ENCODE data around the gene TOX4. TPM values are rescaled to one million over a fixed set of nuclear protein-coding genes. Genes with fewer than 3 reads are reported as not detected.

Gene TOX4
- polyA plus RNA-seq, 1 experiment = 94.6 TPM

DNA sequence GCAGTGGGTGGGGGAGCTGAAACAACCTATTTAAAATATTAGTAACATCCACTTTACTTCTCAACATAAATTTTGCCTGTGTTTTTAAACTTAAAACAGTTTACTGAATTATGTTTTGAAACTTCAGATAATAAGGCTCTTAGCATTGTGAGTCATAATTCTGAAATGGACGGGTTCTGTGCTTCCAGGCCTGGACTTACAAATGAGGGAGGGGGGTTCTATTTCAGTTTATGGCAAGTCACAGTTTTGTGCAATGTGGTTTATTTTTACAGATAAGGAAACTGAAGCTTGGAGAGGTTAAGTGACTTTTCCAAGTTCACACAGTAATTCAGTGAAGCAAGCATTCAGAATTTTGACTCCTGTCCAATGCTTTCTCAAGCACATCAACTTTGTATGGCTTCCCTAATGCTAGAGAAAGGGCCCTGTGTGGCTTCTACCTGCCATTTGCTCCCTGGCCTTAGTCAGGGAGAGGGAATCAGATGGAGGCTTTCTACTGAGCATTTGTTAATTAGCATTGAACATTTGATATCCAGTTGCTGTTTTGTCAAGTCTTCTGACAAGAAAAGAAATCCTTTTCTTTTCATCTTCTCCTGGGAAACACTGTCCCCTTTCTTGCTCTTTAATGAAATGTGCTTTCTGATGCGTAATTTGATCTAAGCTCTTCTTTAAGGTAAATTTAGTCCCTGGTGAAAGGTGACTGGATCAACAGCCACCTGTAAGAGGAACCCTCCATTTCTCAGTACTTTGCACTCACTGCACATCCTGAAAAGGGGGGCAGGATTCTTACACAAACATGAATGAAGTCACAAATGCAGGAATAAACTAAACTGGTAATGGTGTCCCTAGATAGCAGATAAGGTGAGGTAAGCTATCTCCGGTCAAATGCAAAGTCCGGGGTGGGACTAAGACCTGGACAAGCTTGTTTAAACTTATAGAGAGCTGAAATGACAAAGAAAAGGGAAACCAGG is 51.7 kb downstream of the TOX4 start:
- ChIA-PET CTCF (interaction anchor here (1.2 to 5.4 kb wide), 3 partner anchors 28 to 51 kb away, joined by 3 to 24 read pairs (median 4); partner anchors contain the start of gene TOX4), POLR2A (interaction anchor here (0.8 kb wide), 1 partner anchor 61 kb away, joined by 3 read pairs; no protein-coding TSS in a partner anchor)
- DNase-seq (ENCODE audit: low read depth, low spot score) = no peak

DNA sequence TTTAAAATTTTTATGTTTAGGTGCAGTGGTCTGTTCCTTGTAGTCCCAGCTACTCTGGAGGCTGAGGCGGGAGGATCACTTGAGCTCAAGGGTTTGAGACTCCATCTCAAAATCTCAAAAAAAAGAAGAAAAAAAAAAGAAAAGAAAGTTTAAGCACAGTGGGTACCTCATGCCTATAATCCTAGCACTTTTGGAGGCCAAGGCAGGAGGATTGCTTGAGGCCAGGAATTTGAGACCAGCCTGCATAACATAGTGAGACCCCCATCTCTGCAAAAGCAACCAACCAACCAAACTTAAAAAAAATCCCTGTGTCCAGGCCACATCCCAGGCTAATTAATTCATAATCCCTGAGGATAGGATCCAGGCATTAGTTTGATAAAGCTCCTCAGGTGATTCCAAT is 52.5 kb downstream of the TOX4 start:
- TF ChIP-seq, protein P1, sequence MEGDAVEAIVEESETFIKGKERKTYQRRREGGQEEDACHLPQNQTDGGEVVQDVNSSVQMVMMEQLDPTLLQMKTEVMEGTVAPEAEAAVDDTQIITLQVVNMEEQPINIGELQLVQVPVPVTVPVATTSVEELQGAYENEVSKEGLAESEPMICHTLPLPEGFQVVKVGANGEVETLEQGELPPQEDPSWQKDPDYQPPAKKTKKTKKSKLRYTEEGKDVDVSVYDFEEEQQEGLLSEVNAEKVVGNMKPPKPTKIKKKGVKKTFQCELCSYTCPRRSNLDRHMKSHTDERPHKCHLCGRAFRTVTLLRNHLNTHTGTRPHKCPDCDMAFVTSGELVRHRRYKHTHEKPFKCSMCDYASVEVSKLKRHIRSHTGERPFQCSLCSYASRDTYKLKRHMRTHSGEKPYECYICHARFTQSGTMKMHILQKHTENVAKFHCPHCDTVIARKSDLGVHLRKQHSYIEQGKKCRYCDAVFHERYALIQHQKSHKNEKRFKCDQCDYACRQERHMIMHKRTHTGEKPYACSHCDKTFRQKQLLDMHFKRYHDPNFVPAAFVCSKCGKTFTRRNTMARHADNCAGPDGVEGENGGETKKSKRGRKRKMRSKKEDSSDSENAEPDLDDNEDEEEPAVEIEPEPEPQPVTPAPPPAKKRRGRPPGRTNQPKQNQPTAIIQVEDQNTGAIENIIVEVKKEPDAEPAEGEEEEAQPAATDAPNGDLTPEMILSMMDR (IDR thresholded peaks at IDR 0.05; ENCODE audit: low read depth, low read length) = no peak
- Histone ChIP-seq H3K27ac (ENCODE audit: low read depth, low read length) (no peak overlapping the region), H3K4me3 (ENCODE audit: low read depth, low read length) (no peak overlapping the region), H3K27me3 (ENCODE audit: control insufficient read depth, insufficient read depth, low read length) (peaks cover 23% of the 10 kb centered on the region), H3K9me3 (ENCODE audit: control insufficient read depth, insufficient read depth, low read length) (peaks cover 2% of the 10 kb centered on the region; the same call in 1 of the 2 replicates)
- CTCF ChIA-PET = interaction anchor here (0.6 to 5.4 kb wide), 5 partner anchors 27 to 205 kb away, joined by 3 to 24 read pairs (median 4); partner anchors contain the start of gene TOX4
- POLR2A ChIA-PET = no interaction called here
- no peak for DNase-seq (ENCODE audit: low read depth, low spot score)

More for the DNA sequence above, 51.7 kb downstream of the TOX4 start:
- Histone ChIP-seq H3K27ac (ENCODE audit: low read depth, low read length) (no peak overlapping the region), H3K4me3 (ENCODE audit: low read depth, low read length) (no peak overlapping the region), H3K9me3 (ENCODE audit: control insufficient read depth, insufficient read depth, low read length) (peaks cover 2% of the 10 kb centered on the region; the same call in 1 of the 2 replicates), H3K27me3 (ENCODE audit: control insufficient read depth, insufficient read depth, low read length) (peaks cover 15% of the 10 kb centered on the region)
- TF ChIP-seq, protein P1 (IDR thresholded peaks at IDR 0.05; ENCODE audit: low read depth, low read length) = no peak

DNA sequence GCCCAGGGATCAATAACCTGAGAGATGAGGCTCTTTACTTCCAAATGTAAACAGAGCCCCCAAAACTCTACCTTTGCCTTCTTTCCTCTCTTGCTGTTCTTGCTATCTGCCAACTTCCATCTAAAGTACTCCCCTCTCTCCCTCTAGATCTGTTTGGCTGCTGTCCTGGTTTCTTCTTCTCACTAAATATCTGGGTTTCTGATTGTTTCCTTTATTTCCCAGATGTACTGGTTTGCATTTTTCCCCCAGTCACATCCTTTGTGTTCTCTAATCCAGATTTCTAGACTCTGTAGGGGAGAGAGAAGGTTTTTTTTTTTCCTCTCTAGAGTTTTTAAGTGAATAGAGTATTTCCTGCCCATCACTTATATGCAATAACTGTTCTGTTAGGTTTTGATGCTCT is 56.3 kb downstream of the TOX4 start:
- Histone ChIP-seq H3K27me3 (ENCODE audit: control insufficient read depth, insufficient read depth, low read length) (peaks cover 52% of the 10 kb centered on the region), H3K9me3 (ENCODE audit: control insufficient read depth, insufficient read depth, low read length) (no peaks in the 10 kb centered on the region), H3K4me3 (ENCODE audit: low read depth, low read length) (no peak overlapping the region), H3K27ac (ENCODE audit: low read depth, low read length) (no peak overlapping the region)
- no peak for DNase-seq (ENCODE audit: low read depth, low spot score)
- POLR2A ChIA-PET = no interaction called here
- TF ChIP-seq, protein P1 (IDR thresholded peaks at IDR 0.05; ENCODE audit: low read depth, low read length) = no peak
- CTCF ChIA-PET = interaction anchor here (0.9 to 1.0 kb wide), 2 partner anchors 26 to 34 kb away, joined by 4 read pairs; no protein-coding TSS in a partner anchor

DNA sequence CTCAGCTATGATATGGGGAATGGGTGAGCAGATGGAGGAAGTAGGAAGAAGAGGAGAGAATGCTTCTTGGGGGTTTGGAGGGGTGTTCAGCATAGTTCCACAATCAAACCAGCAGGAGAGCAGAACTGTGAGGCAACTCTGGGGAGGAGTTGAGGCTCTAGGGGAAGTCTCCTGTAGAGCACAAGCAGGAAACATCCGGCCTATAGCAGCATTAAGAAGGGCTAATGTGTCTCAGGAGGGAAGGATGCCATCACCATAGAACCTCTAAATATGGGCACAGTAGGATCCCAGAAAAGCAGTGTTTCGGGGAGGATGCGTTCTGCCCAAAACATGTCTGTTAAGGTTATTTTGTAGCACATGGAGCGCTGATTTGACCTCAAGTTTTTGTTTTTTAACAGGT is 57.6 kb downstream of the TOX4 start:
- no peak for DNase-seq (ENCODE audit: low read depth, low spot score)
- H3K9me3 ChIP-seq (ENCODE audit: control insufficient read depth, insufficient read depth, low read length) = no peaks in the 10 kb centered on the region
- ChIA-PET CTCF (interaction anchor here (0.6 to 1.0 kb wide), 3 partner anchors 23 to 36 kb away, joined by 3 to 4 read pairs (median 4); no protein-coding TSS in a partner anchor), POLR2A (no interaction called here)
- H3K27ac ChIP-seq (ENCODE audit: low read depth, low read length) = no peak overlapping the region
- TF ChIP-seq, protein P1 (IDR thresholded peaks at IDR 0.05; ENCODE audit: low read depth, low read length) = no peak
- no peak overlapping the region for H3K4me3 ChIP-seq (ENCODE audit: low read depth, low read length)
- H3K27me3 ChIP-seq (ENCODE audit: control insufficient read depth, insufficient read depth, low read length) = peaks cover 59% of the 10 kb centered on the region
